UCSD-AML1 (cell line): ENCODE measurements around the gene PPT1.

ENCODE experiments used
- DNase-seq: peaks from one replicate; lab custom pipeline; 2025; ENCODE audit not compliant: unreplicated experiment; lab: John Stamatoyannopoulos, UW

PPT1 gene

GRCh38 chr1:40032240-40032891 lies 64.7 kb downstream of the PPT1 start:
- peak; percentile 26 for DNase-seq

GRCh38 chr1:40030528-40031135 lies 66.4 kb downstream of the PPT1 start:
- no peak for DNase-seq

GRCh38 chr1:40029608-40030007 lies 67.4 kb downstream of the PPT1 start:
- DNase-seq = no peak

- DNase-seq = no peak
Measured at GRCh38 chr1:40027647-40028046, 69.4 kb downstream of the PPT1 start.

- DNase-seq = no peak
Measured at GRCh38 chr1:40024671-40025070, 72.4 kb downstream of the PPT1 start.

- no peak for DNase-seq
Measured at GRCh38 chr1:40023379-40023944, 73.6 kb downstream of the PPT1 start.
